Measurements from ENCODE around the gene KDELR1.

The KDELR1 gene

DNA sequence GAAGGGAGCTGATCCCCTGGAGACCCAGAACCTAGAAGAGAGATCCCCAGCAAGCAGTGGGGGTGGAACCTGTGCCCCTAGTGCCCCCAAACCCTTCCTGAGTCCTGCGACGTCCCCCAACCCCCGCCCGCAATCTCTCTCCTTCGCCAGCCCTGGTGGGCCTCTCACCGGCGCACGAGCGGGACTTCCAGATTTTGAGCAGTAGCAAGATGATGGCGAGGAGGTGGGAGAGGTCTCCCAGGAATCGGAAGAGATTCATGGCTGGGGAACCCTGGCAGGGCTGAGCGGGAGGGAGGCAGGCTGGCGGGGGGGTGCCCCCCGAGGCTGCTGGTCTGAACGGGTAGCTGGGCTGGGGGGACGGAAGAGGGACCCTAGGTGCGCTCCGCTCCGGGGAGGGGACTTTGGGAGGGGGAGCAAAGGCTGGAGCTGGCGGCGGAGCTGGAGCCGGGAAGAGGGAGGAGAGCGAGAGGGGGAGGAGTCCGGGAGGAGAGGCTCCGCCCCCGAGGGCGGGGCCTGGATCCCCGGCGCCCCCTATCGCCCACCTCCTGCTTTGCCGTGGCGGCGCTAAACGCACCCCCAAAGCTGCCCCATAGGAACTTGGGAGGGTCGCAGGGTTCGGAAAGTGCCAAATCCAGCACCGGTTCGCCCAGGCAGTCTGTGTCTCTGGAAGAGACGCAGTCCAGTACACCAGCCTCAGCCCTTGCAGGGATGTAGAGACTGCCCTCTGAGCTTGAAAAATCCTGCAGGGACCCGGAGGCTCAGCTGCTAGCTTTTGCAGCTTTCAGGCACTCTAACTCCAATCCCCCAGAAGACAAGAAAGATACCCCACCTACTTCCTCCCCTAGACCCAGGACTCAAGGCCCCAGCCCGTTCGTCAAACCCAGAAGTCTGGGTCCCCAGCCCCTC is at the start of gene KDELR1:
KDELR1 (minus strand) TSS at position 452 of the 906 bp plus-strand sequence; CDS start at position 259, 193 bp downstream.
- DNase-seq: no peak

DNA sequence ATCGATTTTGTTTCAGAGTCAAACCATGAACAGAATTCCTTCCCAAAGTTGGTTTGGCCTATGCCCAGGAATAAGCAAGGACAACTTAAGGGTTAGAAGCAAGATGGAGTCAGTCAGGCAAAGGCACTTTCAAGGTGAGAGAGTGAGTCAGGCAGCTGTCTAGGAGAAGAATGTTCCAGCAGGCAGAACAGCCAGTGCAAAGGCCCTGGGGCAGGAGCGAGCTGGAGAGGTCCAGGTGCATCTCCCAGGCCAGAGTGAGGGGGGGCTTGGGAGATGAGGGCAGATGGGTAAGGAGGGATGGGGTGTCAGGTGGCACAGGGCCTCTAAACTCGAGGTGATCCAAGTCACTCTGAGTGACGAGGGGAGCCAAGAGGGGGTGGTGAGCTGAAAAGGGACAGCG is 45.2 kb upstream of the KDELR1 start:
- no peak for DNase-seq

DNA sequence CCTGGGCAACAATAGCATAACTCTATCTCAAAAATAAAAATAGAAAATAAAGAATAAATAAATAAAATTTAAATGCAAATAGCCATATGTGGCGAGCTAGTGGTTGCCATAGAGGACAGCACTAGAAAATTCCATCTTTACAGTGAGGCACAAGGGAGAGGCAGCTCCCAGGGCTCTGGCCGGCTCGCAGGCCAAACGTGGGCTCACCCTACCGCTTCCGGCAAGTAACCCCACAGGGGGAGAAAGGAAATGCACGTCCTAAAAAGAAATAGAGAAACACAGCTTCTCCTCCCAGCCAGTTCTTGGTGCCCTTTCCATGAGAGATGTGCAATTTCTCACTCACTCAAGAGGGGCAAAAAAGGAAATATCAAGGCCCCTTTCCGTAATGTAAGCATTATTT is 42.0 kb upstream of the KDELR1 start:
- no peak for DNase-seq

DNA sequence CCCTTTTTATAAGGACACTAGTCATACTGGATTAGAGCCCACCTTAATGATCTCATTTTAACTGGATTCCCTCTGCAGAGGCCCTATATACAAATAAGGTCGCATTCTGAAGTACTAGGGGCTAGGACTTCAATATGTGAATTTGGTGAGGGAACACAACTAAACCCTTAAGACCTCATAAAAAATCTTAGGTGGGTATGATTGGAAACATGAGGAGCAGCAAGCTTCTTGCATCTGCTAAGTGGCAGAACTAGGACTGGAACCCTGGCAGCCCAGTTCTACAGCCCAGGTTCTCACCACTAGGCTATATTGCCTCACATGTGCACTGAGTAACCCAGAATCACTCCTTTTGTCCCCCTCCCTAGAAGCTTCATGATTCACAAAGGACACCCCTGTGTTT is 37.3 kb upstream of the KDELR1 start:
- DNase-seq: no peak

DNA sequence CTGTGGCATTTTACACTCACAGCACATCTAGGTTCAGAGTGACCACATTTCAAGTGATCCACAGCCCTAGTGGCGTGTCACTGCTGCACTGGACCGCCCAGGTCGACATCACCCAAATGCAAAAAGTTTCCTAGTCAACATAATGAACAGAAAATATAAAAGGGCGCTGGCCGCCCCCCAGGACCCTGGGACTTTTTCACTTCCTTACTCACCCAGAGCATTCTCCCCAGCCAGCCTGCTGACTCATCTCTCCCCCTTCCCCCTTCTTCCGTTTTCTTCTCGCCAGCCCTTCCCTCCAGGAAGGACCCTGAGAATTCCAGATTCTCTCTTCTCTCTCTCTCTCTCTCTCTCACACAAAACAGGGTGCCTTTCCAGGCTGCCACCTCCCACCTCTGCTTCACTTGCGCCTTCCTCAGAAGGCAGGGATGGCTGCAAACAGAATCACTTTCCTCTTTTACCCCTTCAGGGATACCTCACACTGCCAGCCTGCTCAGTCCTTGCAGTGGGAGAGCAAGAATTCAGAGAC is 33.4 kb upstream of the KDELR1 start:
- no peak for DNase-seq

DNA sequence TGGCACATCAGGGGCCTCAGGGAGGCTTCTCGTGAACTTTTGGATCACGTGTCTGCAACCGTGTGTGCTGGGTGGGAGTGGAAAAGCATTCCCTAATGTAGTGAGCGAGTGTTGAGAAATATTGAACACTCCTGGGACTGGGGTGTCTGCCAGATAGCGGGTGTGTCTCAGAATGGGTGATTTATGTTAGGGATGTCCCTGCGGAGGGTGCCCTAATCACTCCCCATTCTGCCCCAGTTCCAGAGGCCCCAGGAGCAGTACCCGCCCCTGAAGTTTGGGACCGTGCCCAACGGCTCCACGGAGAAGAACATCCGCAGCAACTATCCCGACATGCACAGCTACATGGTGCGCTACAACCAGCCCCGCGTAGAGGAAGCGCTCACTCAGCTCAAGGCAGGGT is 30.2 kb upstream of the KDELR1 start:
- no peak for DNase-seq

DNA sequence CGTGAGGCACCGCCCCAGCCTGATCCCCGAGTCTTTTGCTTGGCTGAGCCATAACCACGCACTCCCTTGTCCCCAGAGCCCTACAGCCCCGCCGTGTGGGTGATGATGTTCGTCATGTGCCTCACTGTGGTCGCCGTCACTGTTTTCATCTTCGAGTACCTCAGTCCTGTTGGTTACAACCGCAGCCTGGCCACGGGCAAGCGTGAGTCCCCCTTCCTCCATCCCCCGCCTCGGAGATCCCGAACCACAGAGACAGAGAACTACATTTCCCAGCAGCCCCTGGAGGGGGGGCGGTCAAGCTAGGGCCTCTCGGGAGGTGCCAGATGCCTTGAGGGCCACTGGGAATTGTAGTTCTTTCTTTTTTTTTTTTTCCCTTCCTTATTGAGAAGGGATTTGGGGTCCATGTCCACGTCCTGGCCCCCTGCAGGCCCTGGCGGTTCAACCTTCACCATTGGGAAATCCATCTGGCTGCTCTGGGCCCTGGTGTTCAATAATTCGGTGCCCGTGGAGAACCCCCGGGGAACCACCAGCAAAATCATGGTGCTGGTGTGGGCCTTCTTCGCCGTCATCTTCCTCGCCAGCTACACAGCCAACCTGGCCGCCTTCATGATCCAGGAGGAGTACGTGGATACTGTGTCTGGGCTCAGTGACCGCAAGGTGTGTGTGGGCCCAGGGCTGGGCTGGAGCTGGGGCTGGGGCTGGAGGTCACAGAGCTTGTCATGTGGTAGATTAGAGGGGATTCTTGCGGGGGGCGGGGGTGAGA is 28.0 kb upstream of the KDELR1 start:
- DNase-seq: no peak

DNA sequence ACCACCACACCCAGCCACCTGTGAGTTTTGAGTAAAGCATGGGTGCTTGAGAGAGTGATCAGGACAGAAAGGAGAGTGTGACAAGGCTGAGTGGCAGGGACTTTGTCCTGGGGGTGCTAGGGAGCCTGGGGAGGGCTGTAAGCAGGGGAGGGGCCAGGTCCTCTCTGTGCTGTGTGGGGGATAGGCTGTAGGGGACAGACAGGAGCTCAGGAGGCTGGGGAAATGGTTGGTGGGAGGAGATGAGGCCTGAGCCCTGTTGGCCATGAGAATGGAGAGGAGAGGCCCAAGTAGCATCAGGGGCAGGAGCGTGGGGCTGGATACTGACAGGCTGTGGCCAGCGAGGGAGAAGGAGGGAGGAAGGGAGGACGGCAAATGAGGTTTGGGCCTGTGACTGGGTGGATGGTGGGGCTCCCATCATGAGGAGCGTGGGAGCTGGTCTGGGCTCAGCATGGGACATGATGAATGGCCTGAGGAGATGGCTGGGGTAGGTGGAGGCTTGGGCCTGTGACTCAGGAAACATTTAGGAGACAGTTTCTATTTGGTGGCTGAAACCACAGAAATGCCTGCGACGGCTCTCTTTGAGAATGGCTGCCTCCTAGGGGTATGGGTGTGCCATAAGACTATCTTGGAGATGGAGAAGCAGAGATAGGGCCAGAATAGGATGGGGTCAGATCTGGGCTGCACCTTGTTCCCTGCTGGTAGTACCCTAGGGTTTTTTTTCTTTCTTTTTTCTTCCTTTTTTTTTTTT is 27.1 kb upstream of the KDELR1 start:
- DNase-seq: no peak

DNA sequence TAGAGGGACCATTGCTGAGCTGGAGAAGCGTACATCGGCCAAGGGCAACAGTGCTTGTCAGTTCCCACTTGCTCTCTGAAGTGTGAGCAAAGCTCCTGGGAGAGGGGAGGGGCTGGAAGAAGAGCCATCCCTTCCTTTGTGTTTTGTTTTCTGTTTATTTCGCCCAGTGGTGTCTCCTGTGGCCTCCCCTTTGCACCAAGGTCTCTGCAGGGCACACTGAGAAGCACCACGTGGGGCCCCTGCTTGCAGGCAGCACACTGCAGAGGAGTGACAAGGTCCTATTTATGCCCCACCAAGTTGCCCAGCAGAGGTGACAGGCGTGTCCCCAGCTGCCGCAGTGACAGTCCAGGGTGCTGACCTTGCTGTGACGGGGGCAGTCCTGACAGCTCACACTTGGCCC is 26.1 kb upstream of the KDELR1 start:
- no peak for DNase-seq

DNA sequence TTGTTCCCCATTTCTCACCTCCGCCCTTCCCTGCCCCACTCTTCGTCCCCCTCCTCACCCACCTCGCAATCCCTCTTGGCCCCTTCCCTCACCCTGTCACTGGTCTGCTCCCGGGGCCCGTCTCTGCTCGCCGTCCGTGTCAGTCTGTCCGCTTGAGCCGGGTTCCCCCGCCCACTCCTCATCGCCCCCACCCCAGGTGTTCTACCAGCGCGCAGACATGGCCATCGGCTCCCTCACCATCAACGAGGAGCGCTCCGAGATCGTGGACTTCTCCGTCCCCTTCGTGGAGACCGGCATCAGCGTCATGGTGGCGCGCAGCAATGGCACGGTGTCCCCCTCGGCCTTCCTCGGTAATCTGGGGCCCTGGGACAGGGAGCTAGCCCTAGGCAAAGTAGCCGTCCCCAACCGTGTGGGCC is 24.5 kb upstream of the KDELR1 start:
- DNase-seq: no peak

DNA sequence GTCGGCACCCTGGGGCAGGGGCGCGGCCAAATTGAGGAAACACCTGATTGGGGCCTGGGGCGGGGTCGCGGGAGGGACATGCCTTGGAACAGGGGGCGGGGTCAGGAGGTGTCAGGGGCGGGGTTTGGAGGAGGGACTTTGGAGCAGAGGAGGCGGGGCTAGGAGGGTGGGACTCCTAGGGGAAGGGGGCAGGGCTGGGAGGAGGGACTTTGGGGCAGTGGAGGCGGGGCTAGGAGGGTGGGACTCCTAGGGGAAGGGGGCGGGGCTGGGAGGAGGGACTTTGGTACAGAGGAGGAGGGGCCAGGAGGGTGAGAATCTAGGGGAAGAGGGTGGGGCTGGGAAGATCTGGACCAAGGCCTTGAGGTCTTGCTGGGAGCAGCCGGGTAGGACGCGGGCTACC is 24.0 kb upstream of the KDELR1 start:
- DNase-seq: no peak

DNA sequence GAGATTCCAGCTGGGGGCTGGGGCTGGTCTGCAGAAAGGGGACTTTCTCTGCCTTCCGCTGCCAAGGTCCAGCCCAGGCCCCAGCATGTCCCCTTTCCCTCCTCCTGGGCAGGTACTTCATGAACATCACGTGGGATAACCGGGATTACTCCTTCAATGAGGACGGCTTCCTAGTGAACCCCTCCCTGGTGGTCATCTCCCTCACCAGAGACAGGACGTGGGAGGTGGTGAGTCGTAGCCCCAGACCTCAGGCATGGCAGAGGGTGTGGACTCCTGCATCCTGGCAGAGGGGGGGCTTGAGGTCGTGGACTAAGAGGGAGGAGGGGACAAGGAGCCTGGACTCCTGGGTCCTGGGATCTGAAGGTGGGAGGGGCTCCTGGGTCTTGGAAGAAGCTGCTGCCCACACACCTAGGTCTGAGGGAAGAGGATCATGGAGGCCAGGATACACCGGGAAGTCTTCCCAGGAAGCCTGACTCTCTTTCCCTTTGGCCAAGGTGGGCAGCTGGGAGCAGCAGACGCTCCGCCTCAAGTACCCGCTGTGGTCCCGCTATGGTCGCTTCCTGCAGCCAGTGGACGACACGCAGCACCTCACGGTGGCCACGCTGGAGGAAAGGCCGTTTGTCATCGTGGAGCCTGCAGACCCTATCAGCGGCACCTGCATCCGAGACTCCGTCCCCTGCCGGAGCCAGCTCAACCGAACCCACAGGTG is 22.7 kb upstream of the KDELR1 start:
- DNase-seq: no peak

DNA sequence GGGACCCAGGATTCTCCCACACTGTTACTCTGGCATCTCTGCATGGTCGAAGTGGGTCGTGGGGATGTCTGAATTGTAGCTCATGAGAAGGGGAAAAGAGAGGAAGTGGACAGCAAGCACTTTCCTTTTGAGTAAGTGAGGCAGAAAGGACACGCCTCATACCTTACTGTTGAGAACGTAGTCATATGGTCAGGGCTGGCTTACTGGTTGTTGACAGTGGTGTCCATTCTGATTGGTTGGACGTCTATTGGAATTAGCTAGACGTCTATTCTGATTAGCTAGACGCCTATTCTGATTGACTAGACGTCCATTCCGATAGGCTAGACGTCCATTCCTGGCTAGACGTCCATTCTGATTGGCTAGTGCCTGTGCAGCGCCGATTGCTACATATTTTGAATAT is 14.5 kb upstream of the KDELR1 start:
- DNase-seq: no peak

DNA sequence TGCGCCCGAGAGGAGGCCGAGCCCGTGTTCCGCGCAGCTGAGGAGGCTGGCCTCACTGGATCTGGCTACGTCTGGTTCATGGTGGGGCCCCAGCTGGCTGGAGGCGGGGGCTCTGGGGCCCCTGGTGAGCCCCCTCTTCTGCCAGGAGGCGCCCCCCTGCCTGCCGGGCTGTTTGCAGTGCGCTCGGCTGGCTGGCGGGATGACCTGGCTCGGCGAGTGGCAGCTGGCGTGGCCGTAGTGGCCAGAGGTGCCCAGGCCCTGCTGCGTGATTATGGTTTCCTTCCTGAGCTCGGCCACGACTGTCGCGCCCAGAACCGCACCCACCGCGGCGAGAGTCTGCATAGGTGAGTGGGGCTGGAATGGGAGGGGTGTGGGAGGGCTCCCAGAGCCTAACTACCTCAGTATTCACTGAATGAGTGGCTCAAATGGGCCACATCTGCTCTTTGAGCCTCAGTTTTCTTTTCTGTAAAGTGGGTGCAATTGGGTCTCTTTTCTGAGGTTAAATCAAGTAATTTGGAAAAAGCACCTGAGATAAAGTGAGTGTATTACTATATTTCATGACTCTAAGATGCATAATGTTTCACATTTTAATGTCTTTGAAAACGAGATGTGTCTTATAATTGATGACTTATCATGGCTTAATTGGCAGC is 13.8 kb upstream of the KDELR1 start:
- no peak for DNase-seq

DNA sequence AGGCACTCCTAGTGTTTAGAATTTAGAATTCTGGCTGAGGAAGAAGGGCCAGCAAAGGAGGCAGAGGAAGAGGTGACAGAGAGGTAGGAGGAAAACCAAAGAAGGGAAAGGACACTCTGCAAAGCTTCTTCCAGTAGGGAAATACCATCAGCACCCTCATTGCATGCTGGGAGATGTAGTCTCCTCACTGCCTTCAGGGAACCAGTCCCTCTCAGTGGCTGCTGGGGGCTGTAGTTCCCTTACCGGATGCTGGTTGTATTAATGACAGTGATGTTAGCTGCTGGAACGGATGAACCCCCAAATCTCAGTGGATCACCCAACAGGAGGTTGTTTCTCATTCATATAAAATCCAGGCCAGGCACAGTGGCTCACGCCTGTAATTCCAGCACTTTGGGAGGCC is 12.3 kb upstream of the KDELR1 start:
- no peak for DNase-seq

DNA sequence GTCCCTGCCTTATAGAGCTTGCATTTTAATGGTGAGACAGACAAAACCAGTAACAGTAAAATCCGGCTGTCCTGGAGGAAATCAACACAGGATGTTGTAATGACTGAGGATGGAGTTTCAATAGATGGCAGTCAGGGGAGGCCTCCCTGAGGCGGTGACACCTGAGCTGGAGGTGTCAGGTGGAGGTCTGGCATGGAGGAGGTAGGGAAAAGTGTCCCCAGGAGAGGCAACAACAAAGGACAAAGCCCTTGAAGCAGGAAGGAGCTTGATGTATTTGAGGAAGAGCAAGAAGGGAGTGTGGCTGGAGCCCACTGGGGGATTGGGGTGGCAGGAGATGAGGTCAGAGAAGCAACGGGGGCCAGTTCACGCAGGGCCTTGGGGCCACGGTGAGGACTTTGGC is 9.9 kb upstream of the KDELR1 start:
- DNase-seq: no peak

DNA sequence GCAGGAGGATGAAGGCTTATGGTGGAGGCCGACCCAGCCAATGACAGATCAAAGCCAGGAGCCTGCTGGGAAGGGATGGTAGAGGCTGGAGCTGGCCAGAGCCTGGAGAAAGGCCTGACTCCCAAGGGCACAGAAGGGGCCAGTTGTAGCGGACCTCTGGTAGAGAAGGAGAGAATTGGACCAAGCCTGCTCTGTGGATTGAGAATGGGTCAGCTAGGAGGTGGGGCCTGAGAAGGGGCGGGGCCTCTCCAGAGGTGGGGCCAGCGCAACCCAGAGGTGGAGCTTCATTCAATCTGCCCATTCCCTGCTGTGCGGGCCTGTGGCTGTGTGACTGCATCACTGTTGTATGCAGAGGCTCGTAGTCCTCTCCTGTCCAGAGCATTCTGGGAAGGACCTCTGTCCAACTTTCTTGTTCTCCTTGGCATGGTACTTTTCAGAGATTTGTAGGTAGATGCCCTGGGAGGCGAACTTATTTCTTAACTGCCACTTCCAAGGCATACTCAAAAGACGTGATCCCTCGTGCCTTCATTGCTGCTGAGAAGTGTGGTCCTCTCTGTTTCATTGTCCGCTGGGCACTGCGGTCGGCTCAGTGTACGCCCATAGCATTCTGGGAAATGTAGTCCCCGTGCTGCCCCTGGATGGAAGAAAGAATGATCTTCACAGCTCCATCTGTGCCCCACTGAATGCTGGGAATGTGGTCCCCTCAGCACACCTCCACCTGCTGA is 8.8 kb upstream of the KDELR1 start:
- peak; percentile 38 for DNase-seq

DNA sequence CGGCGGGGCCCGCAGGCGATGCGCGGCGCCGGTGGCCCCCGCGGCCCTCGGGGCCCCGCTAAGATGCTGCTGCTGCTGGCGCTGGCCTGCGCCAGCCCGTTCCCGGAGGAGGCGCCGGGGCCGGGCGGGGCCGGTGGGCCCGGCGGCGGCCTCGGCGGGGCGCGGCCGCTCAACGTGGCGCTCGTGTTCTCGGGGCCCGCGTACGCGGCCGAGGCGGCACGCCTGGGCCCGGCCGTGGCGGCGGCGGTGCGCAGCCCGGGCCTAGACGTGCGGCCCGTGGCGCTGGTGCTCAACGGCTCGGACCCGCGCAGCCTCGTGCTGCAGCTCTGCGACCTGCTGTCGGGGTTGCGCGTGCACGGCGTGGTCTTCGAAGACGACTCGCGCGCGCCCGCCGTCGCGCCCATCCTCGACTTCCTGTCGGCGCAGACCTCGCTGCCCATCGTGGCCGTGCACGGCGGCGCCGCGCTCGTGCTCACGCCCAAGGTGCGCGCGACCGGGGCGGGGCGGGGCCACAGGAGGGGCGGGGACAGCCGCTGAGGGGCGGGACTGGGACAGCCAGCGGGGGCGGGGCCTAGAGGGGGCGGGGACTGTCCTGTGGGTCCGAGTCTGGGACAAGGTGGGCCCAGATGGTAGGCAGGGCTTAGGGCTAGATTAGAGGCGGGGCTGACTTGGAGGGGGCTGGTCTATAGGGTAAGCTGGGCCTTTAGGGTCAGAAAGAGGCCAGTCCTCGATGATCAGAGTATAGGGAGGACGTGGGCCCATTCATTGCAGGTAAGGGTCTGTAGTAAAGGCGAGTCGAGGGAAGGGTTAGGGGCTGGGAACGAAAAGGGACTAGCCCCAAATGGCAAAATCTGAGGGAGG is 7.3 kb upstream of the KDELR1 start:
- no peak for DNase-seq

DNA sequence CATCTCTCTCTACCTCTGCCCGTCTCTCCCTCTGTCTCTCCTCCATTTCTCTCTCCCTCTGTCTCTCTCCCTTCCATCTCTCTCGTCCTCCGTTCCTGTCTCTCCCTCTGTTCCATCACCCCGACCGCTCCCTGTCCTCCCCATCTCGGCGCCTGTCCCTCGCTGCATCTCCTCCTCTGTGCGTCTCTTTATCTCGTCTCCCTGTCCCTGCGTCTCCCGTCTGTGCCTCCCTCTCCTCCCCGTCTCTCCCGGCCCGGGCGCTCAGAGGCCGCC is 6.7 kb upstream of the KDELR1 start:
- no peak for DNase-seq

DNA sequence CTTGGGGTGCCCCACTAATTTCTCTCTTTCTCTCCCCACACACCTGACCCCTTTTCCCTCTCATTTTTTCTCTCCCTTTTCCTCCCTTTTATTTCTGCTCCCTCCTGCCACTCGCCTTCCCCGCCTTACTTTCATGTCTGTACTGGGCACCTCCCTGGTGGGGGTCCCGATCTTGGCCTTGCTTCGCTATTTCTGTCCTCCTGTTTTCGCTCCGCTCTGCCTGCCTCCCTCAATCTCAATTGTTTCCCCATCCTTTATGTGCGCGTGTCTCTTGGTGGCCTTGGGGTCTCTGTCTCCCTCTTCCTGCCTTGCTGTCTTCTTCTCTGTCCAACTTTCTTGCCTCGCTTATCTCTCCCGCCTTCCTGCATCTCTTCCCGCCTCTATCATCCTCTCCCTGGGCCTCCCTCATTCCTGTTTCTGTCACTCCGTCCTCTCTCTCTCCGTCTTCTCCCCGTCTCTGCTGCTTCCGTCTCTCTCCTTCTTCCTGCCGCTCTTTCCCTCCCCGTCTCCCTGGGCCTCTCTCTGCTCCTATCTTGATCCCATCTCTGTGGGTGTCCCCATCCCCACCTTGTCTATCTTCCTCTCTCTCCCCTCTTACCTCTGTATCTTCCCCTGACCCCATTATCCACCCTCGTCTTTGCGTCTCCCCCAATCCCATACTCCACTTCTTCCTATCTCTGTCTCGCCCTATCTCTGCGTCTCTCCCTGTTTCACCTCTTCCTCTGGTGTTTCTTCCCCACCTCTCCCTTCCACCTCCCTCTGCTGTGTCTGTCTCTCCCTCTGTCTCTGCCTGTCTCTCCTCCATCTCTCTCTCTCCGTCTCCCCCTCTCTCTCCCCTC is 6.1 kb upstream of the KDELR1 start:
- no peak for DNase-seq

Measured in GOT3 (cell line).